Activated naive CD4-positive, alpha-beta T cell (primary cell): Measurements from ENCODE around the gene MICU1.
"Not testable (repeated sequence)": the region's sequence is repeated elsewhere in the genome, so short reads cannot be mapped to it uniquely, and the experiment has no call there.

Experiments used
- DNase-seq, 4 experiments: peaks; one replicate each; lab custom pipeline; 2025; lab: John Stamatoyannopoulos, UW

Gene MICU1

GRCh38 chr10:72346117-72346516 is 279.8 kb downstream of the MICU1 start:
- not testable (repeated sequence) for DNase-seq

DNA sequence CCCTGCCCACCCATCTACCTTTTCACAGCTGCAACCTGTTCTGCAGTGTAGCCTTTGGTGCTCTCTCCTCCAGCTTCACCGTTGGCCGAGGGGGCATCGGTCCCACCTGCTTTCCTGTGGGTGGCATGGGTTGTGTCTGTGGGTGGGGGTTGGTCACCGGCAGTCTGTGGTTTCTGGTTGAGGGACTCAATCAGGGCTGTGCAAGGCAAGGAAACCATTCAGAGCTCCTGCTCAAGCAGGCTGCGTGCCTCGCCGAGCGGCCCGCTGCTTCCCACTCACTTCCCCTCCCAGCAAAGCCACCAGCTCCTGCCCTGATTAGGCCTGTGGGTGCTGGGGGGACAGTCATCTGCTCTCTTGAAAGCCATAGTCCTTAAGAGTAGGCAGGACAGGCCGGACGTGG is 280.9 kb downstream of the MICU1 start:
- DNase-seq: no peak

DNA sequence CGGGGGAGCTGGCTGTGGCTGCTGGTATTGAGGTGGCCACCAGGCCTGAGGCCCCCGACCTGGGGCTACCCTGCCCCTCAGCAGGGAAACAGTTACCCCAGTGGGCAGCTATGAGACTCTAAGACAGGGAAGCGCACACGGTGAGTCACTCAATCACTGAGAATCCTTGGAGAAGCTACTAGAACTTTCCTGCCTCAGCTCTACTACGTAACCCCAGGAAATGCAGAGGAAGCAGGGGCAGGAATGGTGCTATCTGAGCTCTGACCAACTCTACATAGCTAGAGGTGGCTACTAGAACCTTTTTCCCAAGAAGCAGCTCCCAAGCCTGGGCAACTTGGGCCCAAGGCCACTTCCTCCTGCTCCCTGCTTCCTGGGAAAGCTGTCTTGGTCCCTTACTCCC is 283.0 kb downstream of the MICU1 start:
- DNase-seq: no peak

DNA sequence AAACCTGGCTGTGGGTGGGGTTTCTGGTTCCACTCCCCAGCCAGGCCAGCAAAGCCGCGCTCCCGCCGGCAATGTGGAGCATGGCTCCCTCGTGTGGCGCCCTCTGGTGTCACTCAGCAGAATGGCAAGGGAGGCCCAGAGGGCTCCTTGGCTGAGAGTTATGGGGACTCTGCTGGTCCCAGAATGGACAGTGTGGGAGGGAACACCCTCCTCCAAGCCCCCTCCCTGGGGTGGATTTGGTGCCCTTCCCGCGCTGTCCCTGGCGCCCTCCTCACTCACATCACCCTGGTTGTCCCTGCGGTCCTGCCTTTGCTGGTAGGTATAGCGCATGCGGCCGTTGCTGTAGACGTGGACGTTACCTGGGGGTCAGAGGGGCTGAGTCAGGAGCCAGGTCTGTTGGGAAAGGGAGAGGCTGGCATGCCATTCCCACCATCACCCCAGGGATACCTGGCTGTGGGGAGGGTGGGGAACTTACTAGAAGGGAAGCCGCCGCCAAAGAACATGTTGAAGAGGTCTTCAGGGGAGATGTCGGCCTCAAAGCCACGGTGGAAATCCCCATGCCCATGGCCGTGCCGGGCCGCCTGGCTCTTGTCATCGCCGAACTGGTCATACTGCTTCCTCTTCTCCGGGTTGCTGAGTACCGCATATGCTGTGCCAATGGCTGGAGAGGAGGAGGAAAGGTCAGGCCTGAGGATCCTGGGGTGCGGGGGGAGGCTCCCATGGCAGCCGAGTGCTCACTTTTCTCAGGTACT is 285.2 kb downstream of the MICU1 start:
- DNase-seq: peak; percentile 48 to 73 (median 55)

DNA sequence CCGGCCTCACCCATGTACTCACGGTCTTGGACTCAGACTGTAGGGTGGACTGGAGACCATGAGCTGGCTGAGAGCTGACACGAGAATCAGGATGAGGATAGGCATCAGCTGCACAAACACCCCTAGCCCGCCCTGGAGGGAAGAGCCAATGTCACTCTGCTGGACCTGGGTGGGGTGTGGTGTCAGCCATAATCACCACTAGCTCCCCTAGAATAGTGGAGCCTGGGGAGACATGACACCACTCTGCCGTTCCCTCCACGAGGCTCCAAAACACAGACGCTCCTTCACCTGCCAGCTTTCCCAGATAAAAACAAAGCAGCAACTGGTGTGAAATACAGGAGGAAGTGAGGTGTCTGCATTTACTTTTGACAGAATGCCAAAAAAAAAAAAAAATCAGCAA is 287.7 kb downstream of the MICU1 start:
- no peak for DNase-seq

- no peak for DNase-seq
Observed at GRCh38 chr10:72337722-72338121, 288.2 kb downstream of the MICU1 start.

DNA sequence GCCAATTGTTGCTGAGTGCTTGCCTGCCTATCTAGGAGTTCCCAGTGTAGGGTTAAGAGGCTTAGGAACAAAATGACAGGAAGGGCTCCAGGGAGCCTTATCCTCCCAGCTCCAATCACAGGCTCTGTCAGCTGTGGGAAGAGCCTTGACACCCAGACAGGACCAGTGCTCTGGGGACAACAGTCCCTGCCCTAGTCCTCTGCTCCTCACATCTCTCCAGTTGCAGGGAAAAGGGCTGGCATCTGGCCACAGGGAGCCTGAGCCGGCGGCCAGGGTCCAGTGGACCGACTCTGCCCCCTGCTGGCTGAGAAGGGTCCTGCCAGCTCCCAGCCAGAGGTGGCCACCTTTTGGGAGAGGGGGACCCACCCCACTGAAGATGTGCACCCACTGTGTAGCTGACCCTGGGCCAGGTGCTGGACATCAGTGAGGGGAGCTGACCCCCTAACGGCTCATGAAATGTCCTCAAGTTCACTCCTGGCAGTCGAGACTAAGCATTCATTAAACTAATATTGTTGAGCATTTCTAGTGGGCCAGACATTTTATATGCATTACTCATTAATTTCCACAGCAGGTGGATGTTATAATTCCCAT is 288.7 kb downstream of the MICU1 start:
- DNase-seq: peak; percentile 36 to 64 (median 46)

- DNase-seq: no peak
Observed at GRCh38 chr10:72336259-72337038, 289.4 kb downstream of the MICU1 start.

GRCh38 chr10:72335394-72336258 is 290.3 kb downstream of the MICU1 start:
- DNase-seq: no peak

GRCh38 chr10:72334825-72335393 is 291.0 kb downstream of the MICU1 start:
- DNase-seq: peak in 2 of 4 experiments; percentile 51 to 69

GRCh38 chr10:72334196-72334824 is 291.6 kb downstream of the MICU1 start:
- DNase-seq: no peak

GRCh38 chr10:72333112-72334015 is 292.5 kb downstream of the MICU1 start:
- DNase-seq: no peak

DNA sequence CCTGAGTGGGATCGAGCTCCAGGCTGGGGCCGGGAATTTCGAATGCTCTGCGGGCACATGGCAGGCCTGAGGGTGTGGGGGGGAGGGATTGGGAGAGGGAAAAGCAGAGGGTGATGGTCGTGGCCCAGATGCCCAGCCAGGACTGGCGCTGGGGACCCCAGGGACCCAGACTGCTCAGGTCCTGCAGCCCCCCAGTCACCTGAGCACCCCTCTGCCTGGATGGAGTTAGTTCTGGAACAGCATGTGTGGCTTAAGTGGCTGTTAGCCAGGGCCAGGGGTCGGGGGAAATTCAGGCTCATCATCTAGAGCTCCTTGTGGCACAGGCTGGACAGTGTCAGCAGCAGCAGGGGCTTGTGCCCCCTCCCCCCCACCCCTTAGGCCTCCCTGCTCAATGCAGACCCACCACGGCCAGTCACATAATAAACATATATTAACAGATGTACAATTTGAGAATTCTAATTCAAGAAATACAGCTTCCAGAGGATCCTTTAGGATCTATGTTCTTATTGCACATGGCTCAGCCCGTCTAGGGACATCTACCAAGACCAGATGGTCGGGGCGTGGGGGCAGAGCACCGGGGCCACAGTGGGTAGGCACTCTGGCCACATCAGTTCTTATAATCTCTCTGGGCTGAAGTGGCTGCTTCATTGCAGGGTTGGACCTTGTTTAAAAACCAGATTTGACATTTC is 293.3 kb downstream of the MICU1 start:
- DNase-seq: no peak

DNA sequence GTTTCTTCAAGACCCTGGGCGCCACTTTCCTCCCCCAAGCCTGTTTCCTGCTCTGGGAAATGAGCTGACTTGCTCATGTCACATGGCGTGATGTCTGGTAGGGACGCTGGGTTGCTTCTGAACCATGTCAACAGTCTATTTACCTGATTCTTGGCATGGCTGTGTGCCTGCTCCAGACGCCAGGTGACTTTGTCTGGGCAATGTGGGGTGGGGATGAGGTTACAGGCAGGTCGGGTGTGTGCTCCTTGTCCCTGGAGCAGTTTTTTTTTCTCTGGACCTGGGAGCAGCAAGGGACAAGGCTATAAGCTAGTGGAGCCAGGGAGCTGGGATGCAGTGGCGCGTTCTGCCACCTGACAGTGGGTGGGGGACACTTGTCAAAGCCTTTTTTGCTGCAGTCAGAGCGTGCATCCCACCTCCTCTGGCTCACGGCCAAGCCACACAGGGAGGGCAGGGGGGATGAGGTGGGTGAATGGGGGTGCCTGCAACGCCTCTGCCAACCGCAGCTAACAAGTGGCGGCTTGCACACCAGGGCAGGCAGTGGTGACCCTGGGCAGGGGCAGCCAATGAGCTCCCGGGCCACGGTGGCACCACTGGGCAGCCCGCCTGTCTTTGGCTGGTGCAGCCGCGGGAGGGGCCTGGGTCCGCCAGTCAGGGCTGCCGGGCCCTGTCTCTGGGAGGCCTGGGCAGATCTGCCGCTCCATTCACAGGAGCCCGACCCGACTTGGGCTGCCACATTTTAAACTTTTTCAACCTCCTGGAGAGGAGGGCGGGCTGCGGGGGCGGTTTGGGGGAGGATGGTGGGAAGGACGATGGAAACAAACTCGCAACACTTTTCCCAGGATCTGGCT is 294.1 kb downstream of the MICU1 start:
- peak; percentile 32 to 80 (median 63) for DNase-seq

DNA sequence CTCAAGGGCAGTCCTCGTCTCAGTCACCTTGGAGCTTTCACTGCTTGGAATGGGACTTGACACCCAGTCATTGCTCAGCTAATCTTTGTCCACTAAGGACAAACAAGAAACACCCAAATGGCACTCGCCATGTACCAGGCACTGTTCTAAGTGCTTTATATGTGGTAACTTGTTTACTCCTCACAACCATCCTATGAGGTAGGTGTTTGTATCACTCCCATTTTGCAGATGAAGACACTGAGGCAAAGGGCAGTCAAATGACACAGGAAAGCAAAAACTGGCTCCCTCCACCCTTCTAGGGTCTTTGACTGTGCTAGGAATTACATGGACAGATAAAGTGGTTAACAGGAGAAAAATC is 295.8 kb downstream of the MICU1 start:
- no peak for DNase-seq

GRCh38 chr10:72329290-72330068 is 296.4 kb downstream of the MICU1 start:
- DNase-seq: no peak

DNA sequence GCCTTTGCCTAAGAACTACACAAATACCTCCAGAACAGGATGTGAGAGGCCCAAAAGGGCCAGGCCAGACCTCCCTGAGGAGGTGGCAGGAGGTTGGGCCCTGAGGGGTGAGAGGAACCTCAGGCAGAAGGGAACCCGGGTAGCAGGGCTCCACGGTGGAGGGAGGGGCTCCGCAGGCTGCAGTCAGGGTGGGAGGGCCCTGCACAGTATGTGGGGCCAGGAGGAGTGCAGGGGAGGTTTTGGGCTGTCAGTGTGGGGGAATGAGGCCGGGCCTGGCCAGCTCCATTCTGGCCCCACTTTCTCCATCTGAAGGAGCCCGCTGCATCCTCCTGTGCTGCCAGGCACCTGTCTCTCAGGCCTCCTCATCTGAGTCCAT is 297.1 kb downstream of the MICU1 start:
- DNase-seq: no peak
